ENCODE results near the gene LTC4S. TPM values are rescaled to one million over a fixed set of nuclear protein-coding genes. Genes with fewer than 3 reads are reported as not detected.

The LTC4S gene
- total RNA-seq, 1 experiment from 2014 or later = not detected

Other genes starting within 250 kb of the LTC4S start
- 25.5 and 38.3 TPM in 2 replicates for gene RUFY1, start 243.4 kb upstream of the LTC4S start, total RNA-seq (2014; rRNA removed; shearing (Covaris generic))
- 265 and 317 TPM in 2 replicates for gene HNRNPH1, start 170.3 kb upstream of the LTC4S start, total RNA-seq (2014; rRNA removed; shearing (Covaris generic))
- gene CBY3, start 113.0 kb upstream of the LTC4S start, total RNA-seq (2014; rRNA removed; shearing (Covaris generic)) = not detected in 2 replicates
- 625 and 681 TPM in 2 replicates for gene CANX, start 95.0 kb upstream of the LTC4S start, total RNA-seq (2014; rRNA removed; shearing (Covaris generic))
- gene MAML1, start 61.2 kb upstream of the LTC4S start, total RNA-seq (2014; rRNA removed; shearing (Covaris generic)) = 7.5 and 17.2 TPM in 2 replicates
- 146 and 187 TPM in 2 replicates for gene MGAT4B, start 12.9 kb downstream of the LTC4S start, total RNA-seq (2014; rRNA removed; shearing (Covaris generic))
- 390 and 442 TPM in 2 replicates for gene SQSTM1, start 26.9 kb downstream of the LTC4S start, total RNA-seq (2014; rRNA removed; shearing (Covaris generic))
- 11.3 and 13.2 TPM in 2 replicates for gene MRNIP, start 64.8 kb downstream of the LTC4S start, total RNA-seq (2014; rRNA removed; shearing (Covaris generic))
- gene TBC1D9B, start 113.9 kb downstream of the LTC4S start, total RNA-seq (2014; rRNA removed; shearing (Covaris generic)) = 43.5 and 62.4 TPM in 2 replicates

All from M059J (cell line).